ENCODE results near the gene SEMA5B. TPM values are rescaled to one million over a fixed set of nuclear protein-coding genes. Genes with fewer than 3 reads are reported as not detected.

SEMA5B gene
- polyA plus RNA-seq, 1 donor from 2014 or later, result 7.0 TPM

GRCh38 chr3:123004201-123004918 is 23.2 kb downstream of the SEMA5B start:
- no peaks in the 10 kb centered on the region for H3K36me3 ChIP-seq (ENCODE audit: insufficient read depth, low read length)

More at GRCh38 chr3:123004201-123004918, 23.2 kb downstream of the SEMA5B start:
- Histone ChIP-seq H3K27ac (ENCODE audit: low read length) (no peak overlapping the region), H3K9ac (ENCODE audit: low read length) (no peak overlapping the region), H4K20me1 (ENCODE audit: insufficient read depth) (no peaks in the 10 kb centered on the region), H2AFZ (ENCODE audit: low read depth, low read length) (no peak overlapping the region), H3K4me2 (ENCODE audit: low read length) (no peak overlapping the region), H3K9me2 (ENCODE audit: insufficient read depth, low read length) (no peaks in the 10 kb centered on the region), H3K9me3 (ENCODE audit: low read length) (no peaks in the 10 kb centered on the region), H3K79me2 (replicated peaks; ENCODE audit: insufficient read depth, low read length) (no peaks in the 10 kb centered on the region), H3F3A (ENCODE audit: insufficient read depth, low read length, poor library complexity, severe bottlenecking) (no peaks in the 10 kb centered on the region), H3K27me3 (ENCODE audit: insufficient read depth, low read depth, low read length) (no peaks in the 10 kb centered on the region), H3K4me3 (ENCODE audit: low read length) (no peak overlapping the region)
- TF ChIP-seq CTCF (IDR thresholded peaks at IDR 0.05; ENCODE audit: poor library complexity, severe bottlenecking), result no peak
- no peak for TF ChIP-seq SMC3 (conservative IDR thresholded peaks at IDR 0.05; ENCODE audit: poor library complexity)
- no peak for TF ChIP-seq MXI1 (conservative IDR thresholded peaks at IDR 0.05; ENCODE audit: poor library complexity, severe bottlenecking)
- no peak for TF ChIP-seq EP300 (conservative IDR thresholded peaks at IDR 0.05; ENCODE audit: poor library complexity, severe bottlenecking)
- TF ChIP-seq POLR2AphosphoS5 (IDR thresholded peaks at IDR 0.05), result no peak
- TF ChIP-seq REST (IDR thresholded peaks at IDR 0.05; ENCODE audit: borderline replicate concordance), result no peak
- TF ChIP-seq TAF1 (IDR thresholded peaks at IDR 0.05; ENCODE audit: low read depth), result no peak
- no peak for TF ChIP-seq EZH2 (IDR thresholded peaks at IDR 0.05; ENCODE audit: borderline replicate concordance, insufficient read depth, low read length, poor library complexity, severe bottlenecking)
- no peak for TF ChIP-seq RAD21 (conservative IDR thresholded peaks at IDR 0.05)
